HFFc6 (cell line): Measurements from ENCODE around the gene ADAMTSL2. TPM values are rescaled to one million over a fixed set of nuclear protein-coding genes. Genes with fewer than 3 reads are reported as not detected.

Experiments
- DNase-seq: peaks from one replicate; pipeline ENCODE4 v3.0.0-alpha.2; 2018
- H3K27ac Mint-ChIP-seq: 2 replicates; pipeline ENCODE4 v1.8.0; 2020; ENCODE audit warnings: mild to moderate bottlenecking, mixed read lengths
- H3K27me3 Mint-ChIP-seq: 2 replicates; pipeline ENCODE4 v1.8.0; 2021; ENCODE audit warnings: mild to moderate bottlenecking, moderate library complexity, mixed read lengths; ENCODE audit not compliant: insufficient read depth
- H3K36me3 Mint-ChIP-seq: 2 replicates; pipeline ENCODE4 v1.8.0; 2021; ENCODE audit warnings: low read depth, mixed read lengths
- H3K4me1 Mint-ChIP-seq: 2 replicates; pipeline ENCODE4 v1.8.0; 2020; ENCODE audit warnings: low read depth, mixed read lengths
- H3K4me3 Mint-ChIP-seq: 2 replicates; pipeline ENCODE4 v1.8.0; 2020; ENCODE audit warnings: mild to moderate bottlenecking, moderate library complexity, mixed read lengths
- H3K9me3 Mint-ChIP-seq: 2 replicates; pipeline ENCODE4 v1.8.0; 2020; ENCODE audit warnings: mild to moderate bottlenecking, mixed read lengths
- total RNA-seq, 6 experiments: library from RNA; stranded (reverse); fragmentation: NEBNext Ultra II Directional; extraction: Animal tissue kit (Norgen Biotek cat#: 25700); gene quantifications; 2 replicates in 1 of 6; 3 replicates in 5 of 6; pipeline ENCODE4 v1.2.3, GENCODE V29; 2021
- TF ChIP-seq, protein P1 (sequence below): fragments of 200-600 bp; sonication (generic); IDR thresholded peaks from 2 replicates; pipeline ENCODE4 v1.5.0; 2021; ENCODE audit warnings: antibody characterized with exemption, mild to moderate bottlenecking

Gene ADAMTSL2
- total RNA-seq, 6 experiments from 2014 or later = 0.05 to 0.07 (median 0.06) TPM; not detected in 3

DNA sequence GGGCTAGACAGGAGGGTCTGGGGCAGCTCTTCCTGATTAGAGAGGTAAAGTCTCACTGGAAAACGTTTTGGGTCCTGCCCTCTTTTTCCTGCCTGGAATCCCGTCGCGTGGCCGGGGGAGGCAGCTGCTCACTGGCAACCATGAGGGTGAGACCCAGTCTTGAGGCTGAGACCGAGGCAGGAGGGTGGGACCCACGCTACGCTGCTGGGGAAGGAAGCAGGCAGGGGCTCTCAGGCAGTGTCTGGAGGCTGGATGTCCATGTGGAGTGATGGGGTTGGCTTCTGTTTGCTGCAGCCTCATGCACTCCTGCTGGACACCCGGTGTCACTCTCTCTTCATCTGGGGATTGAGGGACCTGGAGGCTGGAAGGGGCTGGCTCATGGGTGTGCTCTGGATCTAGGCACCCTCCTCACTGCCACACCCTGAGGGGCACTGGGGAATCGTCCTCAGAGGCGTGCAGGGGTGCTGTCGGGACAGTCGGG, 44.3 kb upstream of the ADAMTSL2 start:
- Mint-ChIP-seq H3K9me3 (no peaks in the 10 kb centered on the region), H3K36me3 (no peaks in the 10 kb centered on the region), H3K4me3 (no peak overlapping the region), H3K4me1 (no peaks in the 10 kb centered on the region), H3K27ac (no peak overlapping the region), H3K27me3 (peaks cover 24% of the 10 kb centered on the region)
- DNase-seq = no peak
- TF ChIP-seq, protein P1, sequence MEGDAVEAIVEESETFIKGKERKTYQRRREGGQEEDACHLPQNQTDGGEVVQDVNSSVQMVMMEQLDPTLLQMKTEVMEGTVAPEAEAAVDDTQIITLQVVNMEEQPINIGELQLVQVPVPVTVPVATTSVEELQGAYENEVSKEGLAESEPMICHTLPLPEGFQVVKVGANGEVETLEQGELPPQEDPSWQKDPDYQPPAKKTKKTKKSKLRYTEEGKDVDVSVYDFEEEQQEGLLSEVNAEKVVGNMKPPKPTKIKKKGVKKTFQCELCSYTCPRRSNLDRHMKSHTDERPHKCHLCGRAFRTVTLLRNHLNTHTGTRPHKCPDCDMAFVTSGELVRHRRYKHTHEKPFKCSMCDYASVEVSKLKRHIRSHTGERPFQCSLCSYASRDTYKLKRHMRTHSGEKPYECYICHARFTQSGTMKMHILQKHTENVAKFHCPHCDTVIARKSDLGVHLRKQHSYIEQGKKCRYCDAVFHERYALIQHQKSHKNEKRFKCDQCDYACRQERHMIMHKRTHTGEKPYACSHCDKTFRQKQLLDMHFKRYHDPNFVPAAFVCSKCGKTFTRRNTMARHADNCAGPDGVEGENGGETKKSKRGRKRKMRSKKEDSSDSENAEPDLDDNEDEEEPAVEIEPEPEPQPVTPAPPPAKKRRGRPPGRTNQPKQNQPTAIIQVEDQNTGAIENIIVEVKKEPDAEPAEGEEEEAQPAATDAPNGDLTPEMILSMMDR = no peak

DNA sequence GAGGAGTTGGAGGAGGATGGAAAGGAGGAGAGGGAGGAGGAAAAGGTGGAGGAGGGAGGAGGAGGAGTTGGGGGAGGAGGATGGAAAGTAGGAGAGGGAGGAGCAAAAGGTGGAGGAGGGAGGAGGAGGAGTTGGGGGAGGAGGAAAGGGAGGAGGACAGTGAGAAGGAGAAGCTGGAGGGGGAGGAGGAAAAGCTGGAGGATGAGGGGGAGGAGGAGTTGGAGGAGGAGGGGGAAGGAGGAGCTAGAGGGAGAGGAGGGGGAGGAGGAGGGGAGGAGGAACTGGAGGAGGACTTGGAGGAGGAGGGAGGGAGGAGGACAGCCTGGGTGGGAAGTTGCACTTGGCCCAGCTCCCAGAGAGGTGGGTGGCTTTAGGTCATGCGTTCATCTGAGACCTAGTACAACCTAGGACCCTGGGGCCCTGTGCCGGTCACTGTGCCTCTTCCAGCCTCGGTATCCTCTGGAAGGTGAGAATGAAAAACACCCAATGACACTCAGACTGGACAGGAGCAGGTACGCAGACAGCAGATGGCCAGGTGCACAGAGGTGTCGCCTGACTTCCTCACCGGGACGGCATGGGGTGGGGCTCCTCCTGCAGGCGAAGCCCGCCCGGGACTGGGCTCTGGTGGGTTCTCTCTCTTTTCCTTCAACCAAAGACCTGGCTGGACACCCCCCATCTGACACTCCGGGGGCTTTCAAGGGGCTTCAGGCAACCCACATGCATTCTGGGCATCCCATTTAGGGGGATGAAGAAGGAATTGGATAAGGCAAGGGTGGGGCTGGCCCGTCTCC, 43.4 kb upstream of the ADAMTSL2 start:
- Mint-ChIP-seq H3K36me3 (no peaks in the 10 kb centered on the region), H3K4me3 (no peak overlapping the region), H3K4me1 (no peaks in the 10 kb centered on the region), H3K27ac (no peak overlapping the region), H3K27me3 (peaks cover 24% of the 10 kb centered on the region), H3K9me3 (no peaks in the 10 kb centered on the region)
- TF ChIP-seq, protein P1 = no peak
- DNase-seq = no peak

DNA sequence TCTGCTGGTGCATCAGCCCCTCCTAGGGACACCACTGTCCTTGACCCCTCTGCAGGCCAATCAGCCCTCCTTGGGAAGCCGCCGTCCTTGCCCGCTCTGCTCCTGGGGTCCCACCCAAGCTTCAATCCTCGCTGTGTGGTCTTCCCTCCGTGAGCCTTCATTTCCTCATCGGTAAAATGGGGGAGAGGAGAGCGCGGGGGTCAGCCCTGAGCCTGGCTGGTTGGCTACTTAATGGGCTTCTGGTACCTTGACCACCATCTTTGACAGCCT, 42.9 kb upstream of the ADAMTSL2 start:
- Mint-ChIP-seq H3K27me3 (peaks cover 24% of the 10 kb centered on the region), H3K4me3 (no peak overlapping the region), H3K27ac (no peak overlapping the region), H3K36me3 (no peaks in the 10 kb centered on the region), H3K4me1 (no peaks in the 10 kb centered on the region), H3K9me3 (no peaks in the 10 kb centered on the region)
- TF ChIP-seq, protein P1 = no peak
- DNase-seq = no peak

DNA sequence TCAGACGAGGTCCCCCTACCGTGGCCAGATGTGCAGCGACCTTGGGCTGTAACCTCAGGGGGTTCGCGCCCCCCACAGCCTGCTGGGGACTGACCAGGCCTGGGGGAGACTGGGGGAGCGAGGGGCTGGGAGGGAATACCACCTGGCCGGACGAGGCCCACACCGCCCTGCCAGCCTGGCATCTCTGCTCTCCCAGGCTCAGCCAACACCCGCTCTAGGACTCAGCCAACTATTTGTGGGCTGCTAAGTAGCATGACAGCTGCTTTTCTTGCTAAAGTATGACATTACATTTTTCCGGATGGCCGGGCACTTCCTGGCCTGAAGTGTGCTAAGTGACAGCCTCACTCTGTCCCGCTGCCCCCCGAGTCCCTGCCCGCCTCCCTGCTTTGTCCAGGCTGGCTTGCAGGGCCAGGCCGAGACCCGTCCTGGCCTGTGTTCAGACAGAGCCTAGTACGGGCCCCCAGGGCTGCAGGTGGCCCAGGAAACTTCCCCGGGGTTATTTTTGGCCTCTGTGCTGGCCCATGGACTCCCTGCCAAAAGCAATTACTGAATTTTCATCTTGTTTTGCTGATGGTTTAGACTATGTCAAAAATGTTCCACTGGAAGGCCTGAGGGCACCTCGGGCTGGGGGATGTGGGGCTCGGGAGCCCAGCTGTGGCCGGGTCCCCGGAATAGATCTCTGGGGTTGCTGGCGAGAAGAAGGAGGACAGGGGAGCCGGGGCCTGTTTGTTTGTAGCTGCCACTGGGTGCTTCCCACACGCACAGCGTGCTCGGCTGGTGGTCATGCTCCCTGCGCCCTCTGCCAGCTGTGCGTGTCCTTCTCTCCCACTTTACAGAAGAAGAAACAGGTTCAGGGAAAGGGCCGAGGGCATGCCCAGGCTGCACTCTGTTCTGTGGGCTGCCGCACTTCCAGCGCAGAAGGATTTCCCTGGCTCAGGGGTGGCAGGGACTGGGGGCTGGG, 42.2 kb upstream of the ADAMTSL2 start:
- no peaks in the 10 kb centered on the region for H3K36me3 Mint-ChIP-seq
- no peaks in the 10 kb centered on the region for H3K4me1 Mint-ChIP-seq
- DNase-seq = no peak
- peaks cover 24% of the 10 kb centered on the region for H3K27me3 Mint-ChIP-seq
- H3K27ac Mint-ChIP-seq = no peak overlapping the region
- H3K9me3 Mint-ChIP-seq = no peaks in the 10 kb centered on the region
- H3K4me3 Mint-ChIP-seq = no peak overlapping the region
- TF ChIP-seq, protein P1 = no peak

DNA sequence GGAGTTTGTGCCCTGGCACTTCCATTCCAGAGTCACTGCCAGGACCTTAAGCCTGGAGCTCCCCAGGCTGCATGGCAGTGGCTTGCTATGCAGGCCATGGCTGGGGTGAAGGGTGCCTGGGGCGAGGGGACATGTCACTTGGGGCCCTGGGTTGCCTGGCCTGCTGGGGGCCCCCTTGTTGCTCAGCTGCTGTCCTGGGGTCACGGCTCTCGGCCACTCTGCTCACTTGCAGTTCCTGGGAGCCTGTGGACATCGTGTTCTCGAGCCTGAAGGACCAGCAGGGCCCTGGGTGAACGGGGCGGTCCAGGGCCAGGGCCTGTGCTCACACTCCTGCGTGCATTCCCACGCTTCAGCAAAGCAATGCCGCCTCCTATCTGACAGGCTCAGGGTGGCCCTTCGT, 41.1 kb upstream of the ADAMTSL2 start:
- peaks cover 31% of the 10 kb centered on the region for H3K27me3 Mint-ChIP-seq
- H3K9me3 Mint-ChIP-seq = no peaks in the 10 kb centered on the region
- H3K36me3 Mint-ChIP-seq = no peaks in the 10 kb centered on the region
- no peak overlapping the region for H3K27ac Mint-ChIP-seq
- TF ChIP-seq, protein P1 = no peak
- no peaks in the 10 kb centered on the region for H3K4me1 Mint-ChIP-seq
- no peak overlapping the region for H3K4me3 Mint-ChIP-seq
- DNase-seq = no peak
